G401.6 (cell line): Measurements from ENCODE around the gene LIN7A.
"Not testable (repeated sequence)": the region's sequence is repeated elsewhere in the genome, so short reads cannot be mapped to it uniquely, and the experiment has no call there.

ENCODE experiments used
- FAIRE-seq: peaks from 2 replicates; lab custom pipeline; 2012; peaks lifted over from hg19 to GRCh38; lab: Jason Lieb, UNC

The LIN7A gene

GRCh38 chr12:80807640-80808288, 130.0 kb downstream of the LIN7A start:
- FAIRE-seq = no peak

- FAIRE-seq = no peak
These were observed 132.6 kb downstream of the LIN7A start for GRCh38 chr12:80805106-80805505.

DNA sequence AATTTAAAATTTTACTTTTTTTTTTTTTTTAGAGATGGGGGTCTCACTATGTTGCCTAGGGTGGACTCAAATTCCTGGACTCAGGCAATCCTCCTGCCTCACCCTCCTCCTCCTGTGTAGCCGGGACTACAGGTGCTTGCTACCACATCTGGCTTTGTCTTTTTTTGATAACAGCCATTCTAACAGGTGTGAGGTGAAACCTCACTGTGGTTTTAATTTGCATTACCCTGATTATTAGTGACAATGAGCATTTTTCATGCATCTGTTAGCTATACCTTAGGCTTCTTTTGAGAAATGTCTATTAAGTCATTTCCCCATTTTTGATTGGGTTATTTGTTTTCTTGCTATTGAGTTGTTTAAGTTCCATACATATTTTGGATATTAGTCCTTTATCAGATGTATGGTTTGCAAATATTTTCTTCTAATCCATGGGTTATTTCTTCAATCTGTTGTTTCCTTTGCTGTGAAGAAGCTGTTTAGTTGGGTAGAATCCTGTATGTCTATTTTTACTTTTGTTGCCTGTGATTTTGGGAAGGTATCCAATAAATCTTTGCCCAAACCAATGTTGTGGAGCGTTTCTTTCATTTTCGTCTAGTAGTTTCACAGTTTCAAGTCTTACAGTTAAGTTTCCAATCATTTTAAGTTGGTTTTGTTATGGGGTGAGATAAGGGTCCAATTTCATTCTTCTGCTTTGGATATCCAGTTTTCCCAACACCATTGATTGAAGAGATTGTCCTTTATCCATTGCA, 134.9 kb downstream of the LIN7A start:
- no peak for FAIRE-seq

GRCh38 chr12:80798281-80798680, 139.5 kb downstream of the LIN7A start:
- no peak for FAIRE-seq

DNA sequence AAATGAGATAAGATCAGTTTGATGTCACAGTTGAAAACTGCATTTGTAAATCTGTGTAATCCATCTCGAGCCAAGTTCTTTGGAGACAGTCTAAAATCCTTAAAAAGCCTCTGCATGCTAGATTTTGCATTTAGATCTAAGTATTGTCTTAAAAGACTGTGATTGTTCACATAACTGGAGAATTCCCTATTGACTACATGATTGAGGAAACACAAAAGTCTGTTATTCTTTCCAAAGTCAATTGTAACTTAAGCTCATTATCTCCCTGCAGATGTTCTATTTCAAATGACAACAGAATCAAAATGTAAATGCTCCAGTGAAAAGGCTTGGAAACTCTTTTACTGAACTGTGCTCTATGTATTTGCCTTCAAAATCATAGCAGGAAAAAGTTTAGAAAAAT, 143.2 kb downstream of the LIN7A start:
- FAIRE-seq = no peak

DNA sequence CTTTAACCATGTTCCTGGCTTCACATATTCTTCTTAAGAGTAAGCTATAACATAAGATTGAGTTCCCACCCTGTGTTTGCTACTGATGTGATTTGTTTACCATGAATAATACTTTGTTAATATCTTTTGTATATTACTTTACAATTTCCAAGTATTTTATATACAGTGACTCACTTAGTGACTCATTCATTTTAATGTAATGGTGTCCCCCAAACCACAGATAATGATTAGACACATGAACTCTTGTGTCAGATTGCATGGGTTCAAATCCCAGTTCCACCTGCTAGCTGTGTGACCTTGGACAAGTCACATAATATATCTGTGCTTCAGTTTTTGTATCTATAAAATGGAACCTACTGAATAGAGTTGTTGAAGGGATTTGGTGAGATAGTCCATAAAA, 144.9 kb downstream of the LIN7A start:
- no peak for FAIRE-seq

DNA sequence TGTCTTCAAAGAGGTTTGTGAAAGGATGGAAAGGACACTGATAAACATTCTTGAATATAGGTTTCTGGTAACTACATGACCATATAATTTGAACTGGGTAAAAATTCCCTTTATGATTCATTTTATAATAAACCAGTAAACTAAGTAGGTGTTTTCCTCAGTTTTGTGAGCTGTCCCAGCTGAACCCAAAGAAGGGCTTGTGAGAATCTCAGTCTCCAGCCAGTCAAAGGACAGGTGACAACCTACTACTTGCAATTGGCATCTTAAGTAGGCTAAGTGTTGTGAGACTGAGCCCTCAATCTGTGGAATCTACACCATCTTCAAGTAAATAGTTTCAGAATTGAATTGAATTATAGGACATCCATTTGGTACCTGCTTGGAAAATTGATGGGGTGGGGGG, 145.9 kb downstream of the LIN7A start:
- FAIRE-seq = no peak

DNA sequence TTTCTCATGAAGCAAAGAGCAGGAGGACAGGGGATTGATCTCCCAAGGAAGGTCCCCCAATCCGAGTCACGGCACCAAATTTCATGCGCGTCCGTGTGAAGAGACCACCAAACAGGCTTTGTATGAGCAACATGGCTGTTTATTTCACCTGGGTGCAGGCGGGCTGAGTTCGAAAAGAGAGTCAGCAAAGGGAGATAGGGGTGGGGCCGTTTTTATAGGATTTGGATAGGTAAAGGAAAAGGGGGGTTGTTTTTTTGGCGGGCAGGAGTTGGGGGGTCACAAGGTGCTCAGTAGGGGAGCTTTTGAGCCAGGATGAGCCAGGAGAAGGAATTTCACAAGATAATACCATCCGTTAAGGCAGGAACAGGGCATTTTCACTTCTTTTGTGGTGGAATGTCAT, 149.3 kb downstream of the LIN7A start:
- not testable (repeated sequence) for FAIRE-seq

- not testable (repeated sequence) for FAIRE-seq
These were observed 154.7 kb downstream of the LIN7A start for GRCh38 chr12:80782963-80783470.

DNA sequence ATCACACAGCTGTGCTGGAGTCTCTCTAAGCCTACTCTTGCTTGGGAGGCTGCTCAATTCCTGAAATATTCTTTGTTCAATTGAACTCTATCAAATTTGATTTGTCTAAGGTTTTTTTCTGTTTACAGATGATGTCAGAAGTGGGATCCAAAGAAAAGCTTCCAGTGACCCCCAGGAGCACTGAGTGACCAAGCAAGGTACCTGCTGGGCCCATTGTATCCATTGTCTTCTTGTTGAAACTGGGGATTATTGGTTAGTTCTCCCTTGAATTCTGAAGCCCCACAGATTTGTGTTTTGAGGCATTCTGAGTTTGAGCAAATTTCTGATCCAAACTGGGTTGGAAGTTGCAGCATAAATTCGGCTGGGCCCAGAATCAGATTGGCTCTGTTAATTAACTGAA, 156.4 kb downstream of the LIN7A start:
- FAIRE-seq = no peak

GRCh38 chr12:80780746-80781145, 157.0 kb downstream of the LIN7A start:
- no peak for FAIRE-seq

- FAIRE-seq = no peak
These were observed 159.7 kb downstream of the LIN7A start for GRCh38 chr12:80778005-80778541.

DNA sequence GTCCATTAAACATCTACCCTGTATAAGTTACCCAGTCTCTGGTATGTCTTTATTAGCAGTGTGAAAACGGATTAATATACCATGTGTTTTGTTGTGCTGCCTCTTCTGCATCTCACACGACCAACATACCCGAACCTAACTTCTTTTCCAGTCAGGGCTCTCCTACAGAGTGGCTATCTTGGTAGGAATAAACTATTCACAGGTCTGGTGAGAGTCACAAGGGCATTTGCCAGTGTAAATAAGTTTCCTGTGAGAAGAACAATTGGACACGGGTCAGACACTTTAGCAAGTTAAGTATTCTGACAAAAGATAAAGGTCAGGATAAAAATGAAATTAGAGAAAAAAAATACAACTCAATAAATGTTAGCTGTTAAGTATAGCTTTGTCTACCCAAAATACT, 160.1 kb downstream of the LIN7A start:
- no peak for FAIRE-seq

GRCh38 chr12:80776706-80777105, 161.0 kb downstream of the LIN7A start:
- FAIRE-seq = no peak

DNA sequence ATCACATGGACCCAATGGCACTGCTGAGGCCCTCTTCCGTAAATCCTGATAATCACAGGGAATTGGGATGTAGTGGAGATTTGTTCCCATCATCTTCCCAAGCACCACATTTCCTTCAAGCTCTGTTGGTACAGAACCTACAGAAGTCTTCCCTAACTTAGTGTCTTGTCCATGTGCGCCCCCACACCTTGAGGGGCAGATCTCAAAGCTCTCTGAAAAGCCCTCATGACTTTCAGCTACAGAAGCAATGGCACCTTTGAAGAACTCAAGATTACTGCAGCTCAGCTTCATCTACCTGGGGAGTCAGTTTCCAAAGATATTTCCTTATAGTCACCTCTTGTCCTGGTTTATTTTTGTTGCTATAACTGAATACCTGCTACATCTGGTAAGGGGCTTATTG, 166.8 kb downstream of the LIN7A start:
- FAIRE-seq = no peak

GRCh38 chr12:80769553-80770140, 168.1 kb downstream of the LIN7A start:
- no peak for FAIRE-seq

GRCh38 chr12:80766897-80767296, 170.8 kb downstream of the LIN7A start:
- no peak for FAIRE-seq

GRCh38 chr12:80766210-80766609, 171.5 kb downstream of the LIN7A start:
- FAIRE-seq = no peak

DNA sequence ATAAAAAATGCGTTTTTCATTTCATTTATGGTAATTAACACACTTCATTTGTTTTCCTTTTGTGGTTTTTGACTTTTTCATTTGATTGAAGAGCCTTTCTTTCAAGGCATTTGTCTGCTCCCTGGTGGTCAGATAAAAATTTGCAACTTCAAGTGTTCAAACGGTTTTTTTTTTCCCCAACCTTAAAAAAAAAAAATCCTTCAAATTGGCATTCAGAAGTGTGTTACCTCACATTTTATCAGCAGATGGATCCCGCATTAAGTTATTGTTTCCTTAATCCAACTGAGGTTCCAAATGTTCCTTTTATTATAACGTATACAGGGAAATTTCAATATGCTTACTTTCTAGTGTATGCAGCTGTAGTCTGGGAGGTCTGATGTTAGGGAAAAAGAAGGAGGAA, 173.9 kb downstream of the LIN7A start:
- peak; percentile 95 for FAIRE-seq

DNA sequence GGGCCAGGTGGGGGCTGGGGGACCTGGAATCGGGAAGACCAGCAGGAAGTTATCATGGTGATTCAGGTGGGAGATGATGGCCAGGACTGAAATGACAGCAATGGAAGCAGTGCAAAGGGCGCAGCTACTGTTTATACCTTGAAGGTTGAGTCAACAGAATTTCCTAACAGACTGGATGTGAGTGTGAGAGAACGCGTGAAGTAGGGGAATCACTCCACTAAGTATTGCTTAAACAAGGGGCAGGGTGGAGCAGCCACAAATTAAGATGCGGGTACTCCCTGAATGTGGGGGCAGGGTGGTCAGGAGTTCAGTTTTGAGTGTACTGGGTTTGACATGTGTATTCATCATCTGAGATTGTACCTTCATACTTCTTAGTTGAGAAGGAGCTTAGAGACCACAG, 175.9 kb downstream of the LIN7A start:
- FAIRE-seq = no peak

DNA sequence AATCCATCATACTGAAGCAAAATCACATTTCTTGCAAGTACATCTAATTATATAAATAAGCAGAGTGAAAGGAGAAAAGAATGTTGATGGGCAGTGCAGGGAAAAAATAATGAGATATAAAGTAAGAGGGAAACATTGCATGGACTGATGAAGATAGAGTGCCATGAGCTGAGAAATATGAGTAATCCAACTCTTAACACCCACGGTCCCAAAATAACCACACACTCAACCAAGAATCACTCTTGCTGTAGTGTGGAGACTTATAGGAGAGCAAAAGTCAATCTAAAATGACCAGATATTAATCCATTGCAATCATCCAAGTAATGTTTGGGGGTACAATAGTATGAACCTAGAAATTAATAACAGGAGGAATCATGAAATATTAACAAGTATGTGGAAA, 180.9 kb downstream of the LIN7A start:
- FAIRE-seq = no peak

GRCh38 chr12:80754274-80754673, 183.5 kb downstream of the LIN7A start:
- FAIRE-seq = no peak

GRCh38 chr12:80752464-80752863, 185.3 kb downstream of the LIN7A start:
- FAIRE-seq = no peak
